LNCaP clone FGC (cell line): ENCODE measurements around the gene ARL11.

Source experiments
- DNase-seq: peaks from one replicate; pipeline ENCODE4 v3.0.0-alpha.2; 2011; ENCODE audit warnings: low read depth
- H3K4me3 ChIP-seq: 2 replicates; pipeline ENCODE4 v1.5.1; 2011; ENCODE audit warnings: mild to moderate bottlenecking, low read depth, low read length, control low read depth
- TF ChIP-seq, protein P1 (sequence below): IDR thresholded peaks from 2 replicates; pipeline ENCODE4 v1.5.1; 2012; ENCODE audit warnings: mild to moderate bottlenecking; ENCODE audit not compliant: control insufficient read depth, insufficient read depth; ENCODE audit errors: extremely low read depth

The ARL11 gene

GRCh38 chr13:49629947-49630346, 1.6 kb downstream of the ARL11 start:
- no peak for DNase-seq
- no peak overlapping the region for H3K4me3 ChIP-seq
- TF ChIP-seq, protein P1, sequence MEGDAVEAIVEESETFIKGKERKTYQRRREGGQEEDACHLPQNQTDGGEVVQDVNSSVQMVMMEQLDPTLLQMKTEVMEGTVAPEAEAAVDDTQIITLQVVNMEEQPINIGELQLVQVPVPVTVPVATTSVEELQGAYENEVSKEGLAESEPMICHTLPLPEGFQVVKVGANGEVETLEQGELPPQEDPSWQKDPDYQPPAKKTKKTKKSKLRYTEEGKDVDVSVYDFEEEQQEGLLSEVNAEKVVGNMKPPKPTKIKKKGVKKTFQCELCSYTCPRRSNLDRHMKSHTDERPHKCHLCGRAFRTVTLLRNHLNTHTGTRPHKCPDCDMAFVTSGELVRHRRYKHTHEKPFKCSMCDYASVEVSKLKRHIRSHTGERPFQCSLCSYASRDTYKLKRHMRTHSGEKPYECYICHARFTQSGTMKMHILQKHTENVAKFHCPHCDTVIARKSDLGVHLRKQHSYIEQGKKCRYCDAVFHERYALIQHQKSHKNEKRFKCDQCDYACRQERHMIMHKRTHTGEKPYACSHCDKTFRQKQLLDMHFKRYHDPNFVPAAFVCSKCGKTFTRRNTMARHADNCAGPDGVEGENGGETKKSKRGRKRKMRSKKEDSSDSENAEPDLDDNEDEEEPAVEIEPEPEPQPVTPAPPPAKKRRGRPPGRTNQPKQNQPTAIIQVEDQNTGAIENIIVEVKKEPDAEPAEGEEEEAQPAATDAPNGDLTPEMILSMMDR, result no peak

- H3K4me3 ChIP-seq, result no peak overlapping the region
- no peak for DNase-seq
- TF ChIP-seq, protein P1, result no peak
Measured at GRCh38 chr13:49630580-49630979, 2.3 kb downstream of the ARL11 start.

DNA sequence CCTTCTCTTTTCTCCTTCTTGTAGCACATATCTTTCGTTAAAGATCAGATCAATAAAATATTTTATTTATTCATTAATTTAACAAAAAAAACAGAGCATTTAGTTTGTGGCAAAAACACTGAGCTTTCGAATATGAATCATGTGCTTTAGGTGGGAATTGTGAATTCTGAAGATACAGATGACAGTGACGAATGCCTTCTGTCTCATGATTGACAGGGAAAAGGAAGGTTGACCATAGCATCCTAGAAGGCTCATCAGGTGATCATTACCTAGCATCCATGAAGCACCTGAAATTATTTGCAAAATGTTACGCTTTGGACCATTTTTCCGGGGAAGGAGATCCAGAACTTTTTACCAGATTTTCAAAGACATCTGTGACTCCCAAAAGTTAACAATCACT, 3.8 kb downstream of the ARL11 start:
- TF ChIP-seq, protein P1, result no peak
- H3K4me3 ChIP-seq, result no peak overlapping the region
- DNase-seq, result no peak

DNA sequence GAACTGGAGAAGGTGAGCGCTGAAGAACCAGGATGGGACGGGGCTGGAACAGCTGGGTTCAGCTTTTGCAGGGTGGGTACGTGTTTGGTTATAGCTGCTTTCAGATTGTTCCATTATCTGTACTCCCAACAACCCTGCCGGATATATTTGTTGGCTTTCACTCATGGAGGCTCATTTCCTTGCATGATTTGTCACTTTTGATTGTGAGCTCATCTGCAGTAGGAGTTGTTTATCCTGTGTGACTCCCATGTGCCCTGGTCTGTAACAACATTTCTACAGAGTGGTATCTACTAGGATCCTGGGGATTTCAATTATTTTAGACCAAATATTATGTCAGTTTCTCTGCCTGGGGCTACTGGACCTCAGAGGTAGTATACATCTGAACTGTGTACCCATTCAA, 5.4 kb downstream of the ARL11 start:
- DNase-seq, result no peak
- no peak overlapping the region for H3K4me3 ChIP-seq
- TF ChIP-seq, protein P1, result no peak

DNA sequence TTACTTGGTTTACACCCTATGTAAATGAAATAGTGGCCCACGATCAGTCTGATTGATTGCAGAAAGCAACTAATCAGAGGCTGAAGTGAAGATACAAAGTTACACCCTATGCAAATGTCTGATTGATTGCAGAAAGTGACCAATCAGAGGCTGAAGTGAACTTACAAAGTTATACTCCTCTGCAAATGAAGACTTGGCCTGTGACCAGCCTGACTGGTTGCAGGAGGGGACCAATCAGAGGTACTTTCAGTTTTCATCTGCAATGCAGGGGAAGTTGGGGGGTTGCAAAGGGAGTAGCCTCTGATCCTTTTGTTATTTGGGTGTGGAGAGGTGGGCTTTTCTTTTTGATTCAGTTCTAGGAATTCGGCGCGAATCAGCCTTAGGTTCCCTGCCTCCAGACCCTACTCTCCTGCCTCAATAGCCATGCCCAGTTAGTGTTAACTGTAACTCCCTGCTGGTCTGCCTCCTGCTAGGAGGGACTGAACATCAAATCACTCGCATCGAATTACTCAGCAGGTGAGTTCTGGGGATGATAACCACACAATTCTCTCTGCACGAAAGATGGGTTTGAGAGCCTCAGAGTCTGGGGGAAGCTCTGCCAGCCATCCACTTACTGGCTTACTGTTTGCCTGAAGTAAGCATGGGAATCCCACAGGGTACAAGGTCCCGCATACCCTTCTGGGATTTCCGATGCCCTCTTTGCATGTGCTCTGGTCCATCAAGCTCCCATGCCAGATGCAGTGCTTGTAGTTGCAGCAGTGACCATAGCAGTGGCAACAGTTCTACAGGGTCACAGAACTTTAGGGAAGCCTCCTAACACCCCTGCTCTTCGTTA, 7.5 kb downstream of the ARL11 start:
- H3K4me3 ChIP-seq, result no peak overlapping the region
- TF ChIP-seq, protein P1, result no peak
- no peak for DNase-seq

DNA sequence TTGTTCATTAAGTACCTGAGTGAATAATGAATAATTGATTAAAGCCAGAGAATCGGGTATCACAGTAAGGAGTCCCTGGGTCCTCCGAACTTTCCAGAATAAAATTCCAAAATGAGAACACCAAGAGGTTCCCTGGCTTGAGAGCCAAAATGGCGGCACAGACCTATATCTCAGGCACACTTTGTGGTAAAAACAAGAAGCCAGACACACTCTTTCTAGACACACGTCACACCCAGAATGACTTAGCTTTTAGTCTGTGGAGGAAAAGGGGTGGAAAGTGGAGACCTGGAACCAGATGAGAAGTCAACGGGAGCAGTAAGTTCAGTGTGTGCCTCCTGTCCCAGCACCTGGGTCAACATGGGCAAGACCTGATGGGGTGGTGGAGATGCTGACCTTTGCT, 8.4 kb downstream of the ARL11 start:
- TF ChIP-seq, protein P1, result no peak
- no peak for DNase-seq
- H3K4me3 ChIP-seq, result no peak overlapping the region
